ENCODE measurements around the gene MSANTD1.

MSANTD1 gene

DNA sequence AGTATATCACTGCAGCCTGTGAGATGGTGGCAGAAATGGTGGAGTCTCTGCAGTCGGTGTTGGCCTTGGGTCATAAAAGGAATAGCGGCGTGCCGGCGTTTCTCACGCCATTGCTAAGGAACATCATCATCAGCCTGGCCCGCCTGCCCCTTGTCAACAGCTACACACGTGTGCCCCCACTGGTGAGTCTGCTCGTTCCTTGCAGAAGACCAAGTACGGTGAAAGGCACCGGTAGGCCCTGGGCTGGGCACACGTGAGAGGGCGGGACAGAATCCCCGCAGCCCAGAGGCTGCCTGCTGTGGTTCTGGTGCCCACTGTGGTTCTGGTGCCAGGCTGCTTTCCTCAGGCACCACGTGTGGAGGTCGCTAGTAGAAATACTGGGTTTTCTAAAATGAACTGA lies 31.2 kb upstream of the MSANTD1 start:
- no peak for DNase-seq

DNA sequence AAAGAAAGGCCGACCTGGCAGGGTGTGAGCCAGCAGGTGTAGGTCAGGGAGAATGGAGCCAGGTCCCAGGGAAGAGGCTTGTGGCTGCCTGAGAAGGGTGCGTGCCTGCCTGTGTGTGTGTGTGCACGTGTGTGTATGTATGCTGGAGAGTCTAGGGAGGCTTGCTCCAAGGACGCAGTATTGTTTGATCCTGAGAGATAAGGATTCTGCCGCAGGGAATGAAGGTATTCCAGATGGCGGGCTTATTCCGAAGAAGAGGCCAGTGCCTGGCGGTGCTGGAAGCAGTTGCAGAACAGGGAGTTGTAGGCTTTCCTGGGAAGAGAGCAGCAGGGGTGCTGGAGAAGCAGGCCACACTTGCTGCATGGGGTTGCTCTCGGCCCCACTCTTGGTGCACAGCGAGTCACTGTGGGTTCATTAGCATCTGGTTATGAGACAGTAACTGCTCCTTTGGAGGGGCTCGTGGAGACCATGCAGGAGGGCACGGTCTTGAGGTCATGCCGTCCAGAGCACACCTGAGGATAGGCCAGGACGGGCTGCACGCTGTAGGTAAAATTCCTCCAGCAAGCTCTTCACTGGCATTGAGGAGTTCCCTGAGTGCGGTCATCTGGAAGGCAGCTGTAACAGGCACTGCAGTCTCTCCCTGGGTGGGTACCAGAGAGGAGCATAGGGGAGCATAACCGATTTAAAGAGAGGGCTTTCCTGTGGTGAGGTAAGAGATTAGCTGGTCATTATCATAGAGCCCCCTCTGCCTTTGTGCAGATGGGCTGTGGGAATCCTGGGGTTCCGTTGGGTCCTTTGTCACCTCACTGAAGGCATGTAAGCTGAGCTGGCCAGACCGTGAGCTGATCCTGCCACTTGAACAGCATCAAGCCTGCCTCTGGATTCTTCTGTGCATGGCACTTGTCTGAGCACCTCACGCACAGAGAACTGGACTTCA lies 29.9 kb upstream of the MSANTD1 start:
- no peak for DNase-seq

DNA sequence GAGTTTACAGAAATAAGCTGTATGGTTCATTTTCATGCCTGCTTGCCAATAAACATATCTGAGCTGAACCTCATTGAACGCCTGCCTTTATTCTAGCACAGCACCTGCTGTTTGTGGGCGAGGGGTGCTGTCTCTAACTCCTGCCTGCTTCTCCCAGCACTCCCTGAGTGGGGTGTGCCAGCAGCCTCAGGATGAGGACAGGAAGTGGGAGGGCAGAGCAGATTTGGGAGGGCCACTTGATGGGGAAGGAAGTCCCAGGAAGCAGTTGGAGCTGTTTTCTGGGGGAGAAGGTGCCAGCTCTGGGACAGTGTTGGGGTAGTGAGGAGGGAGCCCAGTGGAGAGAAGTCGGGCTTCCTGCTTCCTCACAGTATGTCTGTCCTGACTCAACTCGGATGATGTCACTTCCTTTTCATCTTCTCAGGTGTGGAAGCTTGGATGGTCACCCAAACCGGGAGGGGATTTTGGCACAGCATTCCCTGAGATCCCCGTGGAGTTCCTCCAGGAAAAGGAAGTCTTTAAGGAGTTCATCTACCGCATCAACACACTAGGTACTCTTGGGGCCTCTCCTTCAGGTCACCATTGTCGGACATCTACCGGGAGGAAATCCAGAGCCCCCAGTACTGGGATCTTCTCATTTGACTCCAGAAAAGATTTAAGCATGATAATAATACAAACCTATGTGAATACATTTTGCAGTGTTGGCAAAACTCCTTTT lies 29.0 kb upstream of the MSANTD1 start:
- no peak for DNase-seq

- DNase-seq, result no peak
Measured at GRCh38 chr4:3220476-3221183, 28.3 kb upstream of the MSANTD1 start.

DNA sequence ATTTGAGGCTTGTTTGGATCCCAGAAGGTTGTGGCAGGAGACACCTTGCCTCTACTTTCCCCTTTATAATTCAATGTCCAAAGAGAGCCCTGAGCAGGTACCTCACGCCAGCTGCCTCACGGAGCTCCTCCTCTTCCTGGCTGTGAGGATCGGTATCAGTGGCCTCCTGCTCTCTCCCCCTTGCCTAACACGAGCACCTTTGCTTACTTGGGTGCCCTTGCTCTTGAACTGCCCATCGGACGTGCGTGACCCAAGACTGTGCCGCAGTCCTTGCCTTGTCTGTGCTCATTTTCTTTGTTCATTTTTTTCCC lies 27.8 kb upstream of the MSANTD1 start:
- no peak for DNase-seq

GRCh38 chr4:3221996-3222395 lies 27.0 kb upstream of the MSANTD1 start:
- DNase-seq, result no peak

- no peak for DNase-seq
Measured at GRCh38 chr4:3223346-3223745, 25.6 kb upstream of the MSANTD1 start.

GRCh38 chr4:3223956-3224748 lies 24.8 kb upstream of the MSANTD1 start:
- no peak for DNase-seq

- DNase-seq, result no peak
Measured at GRCh38 chr4:3225071-3225850, 23.7 kb upstream of the MSANTD1 start.

DNA sequence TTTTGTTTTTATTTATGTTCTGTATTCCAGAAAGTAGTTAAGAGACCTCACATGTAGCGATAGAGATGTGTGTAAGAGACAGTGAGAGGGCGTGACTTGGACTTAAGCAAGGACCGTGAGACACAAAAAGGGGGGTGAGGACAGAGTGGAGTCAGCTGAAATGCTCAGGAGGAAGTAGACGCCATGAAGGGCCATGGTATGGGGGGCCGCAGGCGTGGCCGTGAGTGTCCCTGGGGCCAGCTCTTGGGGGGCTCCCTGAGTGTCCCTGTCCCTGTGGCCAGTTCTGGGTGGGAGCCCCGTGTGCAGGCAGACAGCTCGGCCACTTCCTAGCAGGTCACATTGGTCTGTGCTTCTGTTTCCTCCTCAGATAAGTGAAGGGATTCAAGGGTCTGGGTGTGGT lies 23.0 kb upstream of the MSANTD1 start:
- no peak for DNase-seq

- no peak for DNase-seq
Measured at GRCh38 chr4:3226467-3226866, 22.5 kb upstream of the MSANTD1 start.

DNA sequence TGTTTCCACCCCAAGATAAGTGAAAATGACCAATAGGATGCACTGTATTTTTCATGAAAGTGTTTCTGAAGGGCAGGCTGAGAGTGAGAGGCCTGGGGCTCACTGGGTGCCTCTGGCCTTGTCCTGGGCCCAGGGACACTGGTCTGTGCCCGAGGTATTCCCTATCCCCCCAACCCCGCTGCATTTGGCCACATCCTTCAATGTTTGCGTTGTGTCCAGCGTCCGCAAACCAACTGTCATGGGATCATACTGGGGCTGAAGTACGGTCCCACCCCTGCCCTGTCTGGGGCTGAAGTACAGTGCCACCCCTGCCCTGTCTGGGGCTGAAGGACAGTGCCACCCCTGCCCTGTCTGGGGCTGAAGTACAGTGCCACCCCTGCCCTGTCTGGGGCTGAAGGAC lies 22.0 kb upstream of the MSANTD1 start:
- no peak for DNase-seq

GRCh38 chr4:3227878-3228675 lies 20.9 kb upstream of the MSANTD1 start:
- no peak for DNase-seq

GRCh38 chr4:3228881-3229280 lies 20.1 kb upstream of the MSANTD1 start:
- no peak for DNase-seq

- DNase-seq, result no peak
Measured at GRCh38 chr4:3229328-3229727, 19.6 kb upstream of the MSANTD1 start.

- no peak for DNase-seq
Measured at GRCh38 chr4:3229964-3230363, 19.0 kb upstream of the MSANTD1 start.

DNA sequence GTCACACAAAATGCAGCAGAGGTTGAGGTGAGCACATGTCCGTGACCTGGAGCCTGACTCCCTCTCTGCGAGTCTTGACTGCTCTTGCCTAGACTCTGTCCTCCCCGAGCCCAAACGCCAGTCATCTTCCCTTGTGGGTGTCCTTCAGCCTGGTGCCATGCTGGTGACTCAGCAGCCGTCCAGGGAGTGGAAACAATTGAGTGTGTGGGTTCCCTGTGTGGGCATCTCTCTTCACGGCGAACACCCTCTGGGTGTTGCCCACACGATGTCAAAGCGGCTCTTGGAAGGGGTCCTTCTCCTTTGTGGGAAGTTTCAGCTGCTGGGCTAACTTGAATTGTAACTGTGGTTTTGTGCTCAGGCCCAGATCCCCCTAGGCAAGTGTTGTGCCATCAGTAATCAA lies 17.5 kb upstream of the MSANTD1 start:
- no peak for DNase-seq

GRCh38 chr4:3232001-3232400 lies 17.0 kb upstream of the MSANTD1 start:
- DNase-seq, result no peak

DNA sequence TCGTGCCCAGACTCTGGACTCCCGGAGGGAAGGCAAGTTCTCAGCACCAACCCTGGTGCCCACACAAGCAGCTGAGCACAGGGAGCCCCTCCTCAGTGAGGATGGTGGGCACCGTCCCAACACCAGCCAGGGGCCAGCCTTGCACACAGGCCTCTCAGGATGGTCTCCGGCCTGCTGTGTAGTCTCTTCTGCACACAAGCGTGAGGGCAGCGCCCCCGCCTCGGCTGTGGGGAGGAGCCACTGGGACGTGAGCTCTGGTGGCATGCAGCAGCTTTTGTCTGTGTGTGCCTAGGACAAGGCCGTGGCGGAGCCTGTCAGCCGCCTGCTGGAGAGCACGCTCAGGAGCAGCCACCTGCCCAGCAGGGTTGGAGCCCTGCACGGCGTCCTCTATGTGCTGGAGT lies 16.1 kb upstream of the MSANTD1 start:
- DNase-seq, result no peak

DNA sequence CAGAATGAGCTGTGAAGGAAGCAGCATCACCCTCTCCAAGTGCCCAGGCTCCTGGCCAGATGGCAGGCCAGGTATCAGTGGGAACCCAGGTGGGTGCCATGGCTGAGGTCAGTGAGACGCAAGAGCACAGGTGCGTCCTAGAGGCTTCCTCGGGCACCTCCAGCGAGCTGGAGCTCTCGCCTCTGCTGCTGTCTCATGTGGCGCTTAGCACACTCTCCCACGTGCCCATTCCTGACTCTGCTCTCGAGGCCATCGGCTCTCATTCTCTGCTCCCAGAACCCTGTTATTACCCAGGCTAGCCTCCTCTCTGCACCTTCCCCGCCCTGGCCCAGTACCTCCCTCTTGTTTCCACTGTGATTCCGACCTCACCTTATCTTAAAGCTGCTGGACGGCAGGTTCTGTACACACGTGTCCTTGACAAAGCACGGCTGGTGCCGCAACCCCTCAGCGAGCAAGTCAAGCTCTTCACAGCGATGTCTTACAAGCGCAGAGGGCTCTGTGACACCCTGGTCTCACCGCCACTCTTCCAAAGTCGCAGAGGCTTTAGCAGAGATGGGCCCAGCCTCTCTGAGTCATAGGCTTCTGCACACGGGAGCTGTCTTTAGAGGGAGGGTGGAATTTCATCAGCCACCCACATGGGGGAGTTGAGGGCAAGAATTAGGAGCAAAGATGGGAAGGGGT lies 15.4 kb upstream of the MSANTD1 start:
- no peak for DNase-seq
